HG02852 (cell line): ENCODE data around the gene TMCC1.
"Not testable (repeated sequence)": the region's sequence is repeated elsewhere in the genome, so short reads cannot be mapped to it uniquely, and the experiment has no call there.

Source experiments
- ATAC-seq: cut with Tn5 transposase; IDR thresholded peaks from one replicate; pipeline ENCODE4 v1.9.1; 2021; ENCODE audit warnings: mild to moderate bottlenecking, moderate library complexity; ENCODE audit not compliant: unreplicated experiment

The TMCC1 gene

DNA sequence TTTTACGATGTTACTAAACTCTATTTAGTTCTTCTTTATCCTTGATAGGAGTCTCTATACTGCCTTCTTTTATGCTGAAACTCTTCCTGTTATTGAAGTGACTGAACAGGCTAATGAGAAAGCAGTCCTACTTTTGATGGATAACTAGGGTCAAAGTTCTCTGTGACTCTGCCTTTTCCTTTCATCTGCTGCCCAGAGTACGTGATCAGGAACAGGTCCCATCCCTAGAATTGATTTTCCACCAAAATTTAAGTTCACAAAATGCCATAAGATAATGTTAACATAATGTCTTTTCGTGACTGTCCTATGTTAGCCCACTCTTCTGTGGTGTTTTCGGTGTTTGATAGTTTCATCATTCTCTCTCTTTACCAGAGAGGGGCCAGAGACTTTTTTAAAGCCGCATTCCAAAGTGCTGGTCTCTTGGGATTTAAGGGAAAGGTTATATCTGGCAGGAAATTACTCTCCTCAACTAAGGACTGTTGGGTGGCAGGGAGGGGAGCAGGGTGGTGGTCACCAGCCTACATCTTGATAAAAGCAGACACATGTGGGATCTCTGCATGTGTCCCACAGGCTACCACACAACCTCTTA is 236.8 kb downstream of the TMCC1 start:
- no peak for ATAC-seq

DNA sequence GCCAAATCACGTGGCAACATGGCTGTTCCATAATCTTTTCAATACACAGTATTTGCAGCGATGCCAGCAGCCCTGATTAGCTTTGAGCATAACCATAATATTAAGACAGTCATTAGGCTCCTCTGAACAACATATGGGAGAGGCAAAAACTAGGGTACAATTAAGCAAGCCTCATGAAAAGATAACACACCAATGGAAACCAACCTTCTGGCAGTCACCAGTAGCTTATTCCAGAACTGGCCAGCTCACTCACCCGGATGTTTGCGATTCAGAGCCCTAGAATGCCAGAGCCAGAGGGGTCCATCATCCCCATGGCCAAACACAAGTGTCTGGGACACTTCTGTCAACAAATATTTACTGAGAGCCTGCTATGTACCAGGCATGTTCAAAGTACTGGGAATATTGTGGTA is 238.2 kb downstream of the TMCC1 start:
- no peak for ATAC-seq

GRCh38 chr3:129654131-129654530 is 239.4 kb downstream of the TMCC1 start:
- ATAC-seq, result no peak

DNA sequence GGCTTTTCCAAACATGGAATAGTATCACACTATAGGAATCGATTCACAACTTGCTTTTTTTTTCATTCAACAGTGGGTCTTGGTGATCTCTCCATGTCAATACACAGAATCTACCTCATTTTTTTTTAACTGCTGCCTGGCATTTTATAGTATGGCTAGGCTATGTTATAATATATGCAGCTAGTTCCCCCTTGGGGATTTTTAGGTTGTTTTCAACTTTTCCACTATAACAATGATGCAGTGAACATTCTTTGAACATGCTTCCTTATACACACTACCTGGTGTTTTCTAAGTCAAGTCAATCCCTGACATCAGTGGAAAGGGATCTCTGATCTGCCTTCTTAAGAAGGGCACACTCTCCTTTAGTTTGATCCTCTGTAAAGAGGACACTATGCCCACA is 240.5 kb downstream of the TMCC1 start:
- no peak for ATAC-seq

DNA sequence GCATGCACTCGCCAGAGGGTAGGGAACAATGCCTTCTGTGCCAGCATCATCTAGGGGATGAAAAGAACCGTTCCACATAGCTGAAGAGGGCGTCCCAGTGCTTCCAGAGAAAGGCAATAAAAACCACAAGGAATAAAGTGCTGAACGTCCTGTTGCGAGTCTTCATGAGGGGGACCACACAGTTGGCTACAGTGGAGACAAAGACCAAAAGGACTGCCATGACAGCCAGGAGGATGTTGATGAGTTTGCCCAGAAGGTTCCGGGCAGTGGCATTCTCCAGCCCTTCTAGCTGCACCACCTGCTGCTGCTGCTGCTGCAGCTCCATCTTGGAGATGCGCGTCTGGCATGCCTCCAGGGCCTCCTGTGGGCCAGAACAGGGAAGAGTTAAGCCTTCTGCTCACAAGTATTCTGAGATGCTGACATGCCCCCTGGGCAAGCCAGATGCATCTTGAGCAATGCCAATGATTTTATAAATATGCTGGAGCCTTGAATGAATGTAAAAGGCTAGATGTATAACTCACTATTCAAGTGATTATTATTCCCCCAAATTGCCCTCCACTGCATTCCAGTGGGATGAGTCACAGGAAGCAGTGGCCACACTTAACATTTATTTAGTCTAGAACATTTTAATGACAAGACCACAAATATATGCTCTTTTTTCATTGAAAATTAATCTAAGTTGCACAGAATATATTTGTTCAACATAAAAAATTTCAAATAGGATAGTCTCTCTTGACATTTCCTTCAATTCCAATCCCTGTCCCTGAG is 241.9 kb downstream of the TMCC1 start:
- no peak for ATAC-seq

- ATAC-seq, result no peak
These were observed 243.1 kb downstream of the TMCC1 start for GRCh38 chr3:129650256-129650872.

- no peak for ATAC-seq
These were observed 245.1 kb downstream of the TMCC1 start for GRCh38 chr3:129648391-129648790.

DNA sequence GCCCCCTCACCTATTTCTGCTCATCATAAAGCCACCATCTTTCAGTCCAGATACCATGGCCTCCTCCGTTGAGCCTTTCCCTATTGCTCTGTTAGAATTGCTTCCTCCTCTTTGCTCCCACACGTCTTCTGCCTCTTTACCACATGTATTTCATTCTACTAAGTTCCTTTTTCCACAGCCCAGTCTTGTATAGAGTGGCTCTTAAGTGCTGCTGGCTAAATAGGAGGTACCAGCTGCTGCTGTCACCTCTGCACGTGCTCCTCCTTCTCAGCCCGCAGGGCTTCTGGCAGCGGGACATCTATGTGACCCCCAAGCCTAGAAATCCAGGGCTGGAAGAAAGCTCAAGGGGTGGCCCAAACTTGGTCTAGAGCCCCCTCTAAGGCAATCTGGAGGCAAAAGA is 248.2 kb downstream of the TMCC1 start:
- ATAC-seq, result no peak

DNA sequence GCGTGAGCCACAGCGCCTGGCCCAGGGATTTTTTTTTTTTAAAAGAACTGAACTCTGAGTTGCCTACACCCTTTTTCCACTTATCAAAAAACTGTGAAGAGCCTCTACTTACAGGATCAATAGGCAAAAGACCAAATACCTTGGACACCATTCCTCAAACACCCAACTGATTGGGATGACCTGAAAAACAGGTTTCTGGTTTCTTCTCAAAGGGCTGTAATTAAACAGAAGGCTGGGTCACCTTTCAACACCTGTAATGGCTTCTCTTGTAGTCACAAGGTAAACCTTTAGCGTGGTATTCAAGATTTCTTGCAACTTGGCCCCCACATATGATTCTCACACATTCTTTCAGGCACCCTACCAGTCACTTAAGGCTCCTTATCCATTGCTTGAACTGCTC is 248.7 kb downstream of the TMCC1 start:
- no peak for ATAC-seq

GRCh38 chr3:129641567-129642260 is 251.8 kb downstream of the TMCC1 start:
- not testable (repeated sequence) for ATAC-seq

DNA sequence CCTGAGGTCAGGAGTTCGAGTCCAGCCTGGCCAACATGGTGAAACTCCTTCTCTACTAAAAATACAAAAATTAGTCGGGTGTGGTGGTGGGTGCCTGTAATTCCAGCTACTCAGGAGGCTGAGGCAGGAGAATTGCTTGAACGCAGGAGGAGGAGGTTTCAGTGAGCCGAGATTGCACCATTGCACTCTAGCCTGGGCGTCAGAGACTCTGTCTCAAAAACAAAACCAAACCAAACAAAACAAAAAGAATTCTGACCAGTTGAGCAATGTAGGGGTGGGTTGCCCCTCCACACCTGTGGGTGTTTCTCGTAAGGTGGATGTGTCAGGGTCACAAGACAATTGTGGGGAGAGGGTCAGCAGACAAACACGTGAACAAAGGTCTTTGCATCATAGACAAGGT is 252.5 kb downstream of the TMCC1 start:
- not testable (repeated sequence) for ATAC-seq

DNA sequence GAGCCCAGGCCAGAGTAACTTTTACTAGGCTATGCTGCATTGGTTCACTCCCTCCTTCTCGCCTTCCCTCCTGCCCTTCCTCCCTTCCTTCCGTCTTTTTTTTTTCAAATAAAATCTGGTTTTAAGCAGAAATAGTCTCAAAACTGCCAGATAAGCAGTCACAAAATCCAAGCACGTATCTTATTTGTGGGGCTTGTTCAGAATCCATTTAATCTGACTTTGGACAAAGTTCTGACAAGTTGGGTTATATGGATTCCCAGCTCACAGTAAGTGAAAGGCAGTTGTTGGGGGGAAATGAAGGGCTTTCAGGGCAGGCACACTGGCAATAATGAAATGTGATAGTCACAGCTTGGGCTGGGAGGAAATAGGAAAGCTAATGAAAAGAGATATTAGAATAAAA is 255.0 kb downstream of the TMCC1 start:
- no peak for ATAC-seq

GRCh38 chr3:129636082-129636481 is 257.4 kb downstream of the TMCC1 start:
- ATAC-seq, result no peak

DNA sequence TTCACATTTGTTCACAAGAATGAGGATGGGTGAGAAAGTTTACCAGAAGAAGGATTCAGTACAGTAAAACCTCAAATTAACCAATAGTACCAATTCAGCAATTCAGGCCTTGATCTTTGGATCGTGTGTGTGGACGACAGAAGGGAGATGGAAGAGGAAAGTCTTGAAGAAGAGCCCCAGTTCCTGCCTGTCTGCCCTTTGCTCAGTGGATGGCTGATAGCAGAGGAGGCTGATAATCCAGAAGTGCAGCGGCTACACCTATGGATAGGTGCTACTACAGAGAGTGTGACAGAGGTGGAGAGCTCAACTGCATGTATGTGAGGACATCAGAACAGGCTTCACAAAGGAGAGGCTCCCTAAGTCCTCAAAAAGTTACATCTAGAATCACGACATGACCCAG is 257.9 kb downstream of the TMCC1 start:
- ATAC-seq, result no peak

- no peak for ATAC-seq
These were observed 259.6 kb downstream of the TMCC1 start for GRCh38 chr3:129633751-129634481.

DNA sequence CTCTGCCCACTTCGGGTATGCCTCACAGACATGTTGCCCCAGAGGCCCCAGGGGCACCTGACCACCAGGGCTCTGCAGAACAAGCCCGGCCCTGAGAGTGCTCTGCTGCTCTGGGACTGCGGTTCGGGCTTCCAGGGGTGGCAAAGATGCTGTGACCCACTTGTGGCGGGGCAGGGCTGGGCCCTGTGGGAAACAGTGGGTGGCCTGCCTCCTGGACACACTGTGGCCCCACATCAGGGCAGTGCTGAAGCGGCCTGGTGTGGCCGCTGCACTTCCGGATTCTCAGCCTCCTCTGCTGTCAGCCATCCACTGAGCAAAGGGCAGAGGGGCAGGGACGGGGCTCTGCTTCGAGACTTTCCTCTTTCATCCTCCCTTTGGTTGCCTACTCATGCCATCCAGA is 260.5 kb downstream of the TMCC1 start:
- ATAC-seq, result no peak

DNA sequence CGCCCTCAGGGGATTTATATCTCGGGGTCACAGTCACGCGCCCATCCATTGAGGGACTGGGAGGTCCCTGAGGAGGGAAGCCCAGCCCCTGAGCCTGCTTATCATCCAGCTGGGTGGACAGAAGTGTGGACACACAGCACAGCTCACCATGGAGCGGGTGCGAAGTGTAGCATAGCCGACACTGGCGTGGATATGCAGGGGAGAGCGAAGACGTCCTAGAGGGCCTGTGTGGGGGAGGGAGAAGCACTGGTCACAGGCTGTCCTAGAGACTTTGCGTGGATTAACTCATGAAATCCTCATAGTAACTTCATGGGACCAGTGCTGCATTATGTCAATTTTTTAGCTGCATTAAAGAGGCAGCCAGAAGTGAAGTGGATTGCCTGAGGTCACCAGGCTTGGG is 261.0 kb downstream of the TMCC1 start:
- no peak for ATAC-seq

DNA sequence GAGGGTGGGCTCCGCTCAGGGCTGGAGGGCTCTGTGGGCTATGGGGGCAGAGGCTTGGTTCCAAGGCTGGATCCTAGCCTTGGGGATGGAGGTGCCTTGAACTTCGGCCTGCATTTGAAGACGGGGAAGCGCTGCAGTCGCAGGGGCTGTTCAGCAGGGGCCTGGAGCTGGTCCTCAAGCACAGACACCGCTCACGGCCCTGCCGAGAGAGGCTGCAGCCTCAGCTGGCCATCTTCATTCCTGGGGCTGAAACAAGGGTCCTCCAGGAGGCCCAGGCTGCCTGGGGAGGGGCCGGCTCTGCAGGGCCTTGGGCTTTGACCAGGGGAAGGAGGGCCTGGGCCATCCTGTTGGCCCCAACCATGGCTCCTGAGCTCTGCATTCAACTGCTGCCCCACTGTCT is 261.5 kb downstream of the TMCC1 start:
- no peak for ATAC-seq

DNA sequence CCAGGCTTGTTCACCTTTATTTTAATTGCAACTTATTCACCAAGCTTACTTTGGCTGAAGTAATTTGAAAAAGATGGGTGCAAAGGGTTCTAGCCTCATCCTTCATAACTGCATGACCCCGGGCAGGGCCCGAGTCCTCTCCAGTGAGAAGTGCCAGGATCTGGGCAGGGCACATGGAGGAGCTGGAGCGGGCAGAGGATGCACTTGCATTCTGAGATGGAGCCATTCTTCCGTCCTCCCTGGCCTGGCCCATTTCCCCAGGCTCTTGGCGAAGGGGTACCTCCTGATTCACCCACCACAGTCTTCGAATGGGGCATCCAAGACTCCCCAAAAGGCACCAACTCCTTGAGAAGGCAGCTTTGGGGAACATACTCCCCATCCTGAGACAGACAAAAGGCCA is 264.5 kb downstream of the TMCC1 start:
- ATAC-seq, result no peak

- ATAC-seq, result no peak
These were observed 265.4 kb downstream of the TMCC1 start for GRCh38 chr3:129628169-129628522.
